K562 (cell line): ENCODE measurements around the gene TAF1B. TPM values are rescaled to one million over a fixed set of nuclear protein-coding genes. Genes with fewer than 3 reads are reported as not detected.

Source experiments
- BRD9 ChIP-seq: fragments of 450-650 bp; IDR thresholded peaks from 2 replicates; pipeline ENCODE4 v1.6.1; 2018; ENCODE audit warnings: low read depth; ENCODE audit not compliant: partially characterized antibody
- EHMT2 ChIP-seq: fragments of 450-650 bp; IDR thresholded peaks from 2 replicates; pipeline ENCODE4 v1.6.1; 2018; ENCODE audit warnings: antibody characterized with exemption
- FOXP1 ChIP-seq: sonication (generic); formaldehyde crosslinking; IDR thresholded peaks from 2 replicates; pipeline ENCODE4 v1.8.0; 2022; ENCODE audit warnings: mild to moderate bottlenecking, missing genetic modification reagents
- ILF3 ChIP-seq: fragments of 450-650 bp; IDR thresholded peaks from 2 replicates; pipeline ENCODE4 v1.6.1; 2018; ENCODE audit warnings: antibody characterized with exemption, mild to moderate bottlenecking, moderate library complexity, borderline replicate concordance
- MYBL2 ChIP-seq, 2 experiments: fragments of 450-650 bp in 1 of 2; sonication (generic) in 1 of 2; formaldehyde crosslinking in 1 of 2; IDR thresholded peaks; 2 replicates each; pipeline versions ENCODE4 v1.6.1 to v1.8.1; 2017 to 2022; ENCODE audit warnings: borderline replicate concordance in 1 of 2, inconsistent platforms in 1 of 2, low read depth in 1 of 2, mild to moderate bottlenecking in 1 of 2, missing genetic modification reagents in 1 of 2, moderate library complexity in 1 of 2
- STAG1 ChIP-seq: sonication (generic); formaldehyde crosslinking; IDR thresholded peaks from 2 replicates; pipeline ENCODE4 v1.5.0; 2020; ENCODE audit warnings: missing genetic modification reagents, borderline replicate concordance
- ZNF830 ChIP-seq: fragments of 250-450 bp; sonication (Bioruptor Pico); IDR thresholded peaks from 2 replicates; pipeline ENCODE4 v1.5.0; 2021; ENCODE audit warnings: mild to moderate bottlenecking
- polyA plus RNA-seq, 8 experiments: library from polyadenylated mRNA; depleted of rRNA in 4 of 8; stranded (reverse) in 5 of 8; unstranded in 3 of 8; fragments of >200 nt; fragmentation: Nextera tagmentation in 2 of 8; fragmentation: Illumina TruSeq in 1 of 8; extraction: Ambion mirVana in 2 of 8; extraction: Trizol in 1 of 8; gene quantifications; 2 replicates each; pipeline versions ENCODE4 v1.2.1 to v1.2.3, GENCODE V29; 2011 to 2014; ENCODE audit warnings: inconsistent platforms in 1 of 8, missing spikeins in 1 of 8
- total RNA-seq, 7 experiments: library from RNA; depleted of rRNA in 6 of 7; stranded (reverse); fragments of >200 nt in 6 of 7; fragmentation: Illumina TruSeq in 2 of 7; extraction: Trizol in 2 of 7; gene quantifications; 2 replicates each; pipeline versions ENCODE4 v1.2.1 to v1.2.3, GENCODE V29; 2011 to 2021; ENCODE audit warnings: low replicate concordance in 1 of 7
- TF ChIP-seq, protein P1 (sequence below): fragments of 200-800 bp; sonication (Bioruptor generic); IDR thresholded peaks from 2 replicates; pipeline ENCODE4 v1.6.1; 2017; ENCODE audit warnings: missing genetic modification characterization, missing compliant biosample characterization

TAF1B gene
- total and polyA plus RNA-seq, 9 of the 15 experiments (the other 6 are each of a cell fraction or from before 2014, with no cell fraction given), result 8.8 to 25.1 (median 17.3) TPM

DNA sequence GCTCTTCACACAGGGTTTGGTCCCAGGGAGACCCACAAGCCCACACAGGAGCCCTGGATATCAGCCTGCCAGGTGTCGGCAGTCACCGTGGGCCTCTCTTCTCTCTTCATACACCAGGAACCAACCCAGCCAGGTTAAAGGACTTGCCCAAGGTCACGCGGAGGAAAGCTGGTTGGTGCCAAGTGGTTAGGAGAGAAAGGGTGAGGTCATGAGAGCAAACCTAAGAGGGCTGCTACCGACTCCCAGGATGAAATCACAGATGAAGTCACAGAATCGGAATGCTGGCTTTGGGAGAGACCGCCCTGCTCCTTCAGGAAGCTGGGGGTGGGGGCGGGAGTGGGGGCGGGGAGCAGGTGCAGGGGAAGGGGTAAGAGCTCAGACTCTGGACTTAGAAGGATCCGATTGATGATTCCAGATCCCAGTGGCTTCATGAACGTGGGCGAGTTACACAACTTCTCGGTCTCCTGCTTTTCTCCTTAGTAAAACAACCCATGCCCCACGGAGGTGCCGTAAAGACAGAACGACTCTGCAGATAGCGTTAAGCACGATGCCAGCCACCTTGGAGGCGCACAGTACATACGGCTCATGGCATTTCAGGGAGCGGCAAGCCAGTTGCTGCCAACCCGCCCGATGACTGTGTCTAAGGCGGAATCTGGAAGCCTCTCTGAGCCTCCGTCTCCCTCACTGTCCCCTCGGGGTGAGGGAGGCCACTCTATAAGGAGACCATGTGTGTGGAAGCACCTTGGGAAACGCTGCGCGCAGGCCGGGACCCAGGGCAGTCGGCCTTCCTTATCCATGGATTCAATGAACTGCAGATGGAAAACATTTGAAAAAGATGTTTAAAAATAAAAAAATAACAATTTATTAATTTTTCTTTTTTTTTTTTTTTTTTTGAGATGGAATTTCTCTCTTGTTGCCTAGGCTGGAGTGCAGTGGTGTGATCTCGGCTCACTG is 23.0 kb upstream of the TAF1B start (continued):
- TF ChIP-seq ILF3, result no peak
- no peak for TF ChIP-seq ZNF830
- TF ChIP-seq FOXP1 (CRISPR knock-in tag), result no peak
- no peak for TF ChIP-seq EHMT2
- no peak for TF ChIP-seq STAG1 (CRISPR knock-in tag)
- TF ChIP-seq BRD9, result no peak
- TF ChIP-seq, protein P1, sequence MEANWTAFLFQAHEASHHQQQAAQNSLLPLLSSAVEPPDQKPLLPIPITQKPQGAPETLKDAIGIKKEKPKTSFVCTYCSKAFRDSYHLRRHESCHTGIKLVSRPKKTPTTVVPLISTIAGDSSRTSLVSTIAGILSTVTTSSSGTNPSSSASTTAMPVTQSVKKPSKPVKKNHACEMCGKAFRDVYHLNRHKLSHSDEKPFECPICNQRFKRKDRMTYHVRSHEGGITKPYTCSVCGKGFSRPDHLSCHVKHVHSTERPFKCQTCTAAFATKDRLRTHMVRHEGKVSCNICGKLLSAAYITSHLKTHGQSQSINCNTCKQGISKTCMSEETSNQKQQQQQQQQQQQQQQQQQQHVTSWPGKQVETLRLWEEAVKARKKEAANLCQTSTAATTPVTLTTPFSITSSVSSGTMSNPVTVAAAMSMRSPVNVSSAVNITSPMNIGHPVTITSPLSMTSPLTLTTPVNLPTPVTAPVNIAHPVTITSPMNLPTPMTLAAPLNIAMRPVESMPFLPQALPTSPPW (CRISPR knock-in tag), result no peak
- TF ChIP-seq MYBL2 (IDR thresholded peaks at IDR 0.05; ENCODE audit: low read depth), result no peak
- TF ChIP-seq MYBL2 (CRISPR knock-in tag; IDR thresholded peaks at IDR 0.05; ENCODE audit: borderline replicate concordance), result no peak
